ENCODE results near the gene SGCD. TPM values are rescaled to one million over a fixed set of nuclear protein-coding genes. Genes with fewer than 3 reads are reported as not detected.

Gene SGCD
- total RNA-seq, 1 donor from 2014 or later, result 75.2 TPM

DNA sequence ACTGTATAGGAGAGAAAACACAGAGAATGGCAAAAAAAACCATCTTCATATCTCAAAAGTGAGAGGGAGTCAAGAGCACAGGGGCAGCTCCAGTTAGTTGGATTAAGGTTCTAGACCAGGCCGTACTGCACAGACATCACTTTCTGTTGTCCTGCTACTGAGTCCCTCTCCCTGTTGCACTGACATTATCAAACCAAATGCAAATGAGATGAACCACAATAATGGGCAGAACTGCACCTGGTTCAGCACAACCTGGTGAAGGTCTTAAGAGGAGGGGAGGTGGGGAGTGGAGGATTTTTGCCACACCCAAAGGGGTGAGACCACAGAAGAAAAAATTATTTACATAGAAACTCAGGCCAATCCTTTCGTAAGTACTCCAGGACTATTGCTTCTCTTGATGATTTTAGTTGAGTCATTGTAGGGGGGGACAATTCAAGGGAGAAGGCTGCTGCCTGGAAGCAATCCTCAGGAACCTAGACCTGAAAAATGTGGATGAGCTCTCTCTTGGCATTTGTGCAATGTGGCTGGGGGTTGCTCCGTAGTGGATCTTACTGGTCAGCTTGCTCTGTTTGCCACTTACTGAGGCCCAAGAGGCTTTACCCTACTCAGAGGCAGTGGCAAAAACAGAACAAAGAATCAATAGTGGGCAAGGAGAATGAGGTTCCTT is 428.6 kb downstream of the SGCD start:
- DNase-seq (ENCODE audit: missing footprints), result no peak
- ATAC-seq, result no peak
- intact Hi-C loops (cut with DNase I), result loop anchor here (5.0 kb wide), 2 partner anchors 68 to 158 kb away; no protein-coding TSS in a partner anchor

DNA sequence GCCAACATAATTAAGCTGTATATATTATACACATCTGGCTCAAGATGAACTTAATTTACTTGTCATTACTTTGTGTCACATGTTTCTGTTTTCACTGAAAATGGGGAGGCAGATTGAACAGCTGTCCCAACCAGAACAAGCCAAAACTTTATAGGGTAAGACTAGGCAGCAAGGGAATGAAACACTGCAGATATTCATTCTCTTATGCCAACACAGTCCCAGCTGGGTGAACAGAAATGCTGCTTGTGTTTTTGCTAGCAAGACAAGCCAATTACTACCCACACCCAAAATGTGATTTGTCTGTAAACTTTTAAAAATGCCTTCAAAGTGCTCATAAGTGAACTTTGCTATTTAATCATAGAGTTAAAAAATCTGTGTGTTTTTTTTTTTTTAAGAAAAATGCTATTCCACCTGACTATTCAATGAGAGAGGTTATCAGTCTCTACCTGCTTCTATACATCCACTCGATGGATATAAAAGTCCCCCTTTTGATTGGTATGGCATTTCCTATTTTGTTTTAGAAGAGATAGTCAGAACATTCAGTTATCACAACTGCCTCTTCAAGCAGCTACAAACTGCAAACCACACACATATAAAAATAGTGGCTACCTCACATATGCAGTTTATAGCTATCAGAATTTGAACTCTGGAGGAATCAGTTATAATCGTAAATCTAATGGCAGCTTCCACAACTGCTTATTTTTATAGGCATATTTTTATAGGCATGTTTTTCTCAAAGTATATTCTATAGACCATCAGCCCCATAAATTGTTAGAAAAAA is 431.2 kb downstream of the SGCD start:
- DNase-seq (ENCODE audit: missing footprints) (no peak), ATAC-seq (no peak)

DNA sequence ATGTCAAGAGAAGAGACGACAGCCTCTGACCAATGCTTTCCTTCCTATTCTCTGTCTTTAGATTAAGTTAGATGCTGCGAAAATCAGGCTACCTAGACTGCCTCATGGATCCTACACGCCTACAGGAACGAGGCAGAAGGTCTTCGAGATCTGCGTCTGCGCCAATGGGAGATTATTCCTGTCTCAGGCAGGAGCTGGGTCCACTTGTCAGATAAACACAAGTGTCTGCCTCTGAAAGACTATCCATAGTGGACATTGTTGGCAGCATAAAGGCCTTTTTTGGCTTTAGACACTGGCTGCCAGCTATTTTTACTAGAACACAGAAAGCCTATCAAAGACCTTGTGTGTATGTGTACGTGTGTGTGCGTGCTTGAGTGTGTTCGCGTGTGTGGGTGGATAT is 432.2 kb downstream of the SGCD start:
- ATAC-seq, result peak; percentile 75
- intact Hi-C loops (cut with DNase I), result loop anchor here (5.0 kb wide), 2 partner anchors 72 to 162 kb away; no protein-coding TSS in a partner anchor
- DNase-seq (ENCODE audit: missing footprints), result no peak

More for the DNA sequence above, 431.2 kb downstream of the SGCD start:
- intact Hi-C loops (cut with DNase I), result loop anchor here (5.0 kb wide), 2 partner anchors 71 to 161 kb away; no protein-coding TSS in a partner anchor

DNA sequence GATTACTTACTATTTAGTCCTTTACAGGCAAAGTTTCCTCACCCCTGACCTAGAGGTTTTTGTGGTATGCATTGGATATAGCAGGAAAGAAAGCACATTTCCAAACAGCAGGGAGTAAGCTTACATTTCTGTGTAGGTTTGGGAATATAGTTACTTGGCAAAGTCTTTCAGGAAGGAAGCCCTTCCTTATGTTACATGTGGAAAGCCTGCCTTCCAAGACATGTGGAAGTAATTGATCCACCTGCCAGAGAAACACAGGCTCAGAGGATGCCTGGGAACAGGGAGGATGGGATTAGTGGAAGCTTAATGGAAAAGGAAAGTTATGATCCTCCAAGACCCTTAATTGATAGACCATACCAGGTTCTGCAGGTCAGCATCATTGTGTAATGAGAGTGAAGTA is 435.8 kb downstream of the SGCD start:
- no peak for ATAC-seq
- DNase-seq (ENCODE audit: missing footprints), result no peak
- intact Hi-C loops (cut with DNase I), result no loop called here

DNA sequence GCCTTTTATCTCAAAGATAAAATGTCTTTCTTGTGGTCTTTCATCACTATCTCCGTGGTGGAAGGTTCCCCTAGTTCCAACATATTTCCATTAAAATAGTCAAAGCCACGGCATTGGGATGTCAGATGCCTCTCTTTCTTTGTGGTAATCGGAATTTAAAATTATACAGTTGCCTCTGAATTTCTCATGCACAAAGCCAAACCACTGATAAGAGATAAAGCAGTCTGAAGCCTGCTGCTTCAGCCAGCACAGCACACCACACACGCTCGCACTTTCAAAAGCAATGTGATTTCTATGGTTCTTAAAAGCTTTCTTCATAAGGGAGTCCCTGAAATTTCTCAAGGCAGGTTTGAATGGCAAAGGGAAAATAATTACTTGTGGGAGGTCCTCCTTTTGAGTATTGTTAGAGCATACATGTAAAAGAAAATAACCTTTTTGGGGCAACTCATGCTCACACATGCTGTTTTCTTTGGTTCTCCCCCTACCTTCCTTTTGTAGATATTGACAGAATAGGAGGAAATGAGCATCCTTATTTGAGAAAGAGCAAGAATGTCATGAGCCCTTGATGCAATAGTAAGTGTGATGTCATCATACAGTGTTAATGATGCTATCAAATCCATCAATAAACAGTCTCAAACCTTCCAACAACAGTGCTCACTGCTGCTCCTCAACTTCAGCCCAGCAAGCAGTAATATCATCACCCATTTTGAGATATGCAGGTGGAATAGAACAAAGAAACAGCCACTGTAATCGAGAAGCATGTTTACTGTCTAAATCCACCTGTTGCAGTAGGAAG is 437.4 kb downstream of the SGCD start:
- no peak for ATAC-seq
- DNase-seq (ENCODE audit: missing footprints), result no peak
- intact Hi-C loops (cut with DNase I), result no loop called here

DNA sequence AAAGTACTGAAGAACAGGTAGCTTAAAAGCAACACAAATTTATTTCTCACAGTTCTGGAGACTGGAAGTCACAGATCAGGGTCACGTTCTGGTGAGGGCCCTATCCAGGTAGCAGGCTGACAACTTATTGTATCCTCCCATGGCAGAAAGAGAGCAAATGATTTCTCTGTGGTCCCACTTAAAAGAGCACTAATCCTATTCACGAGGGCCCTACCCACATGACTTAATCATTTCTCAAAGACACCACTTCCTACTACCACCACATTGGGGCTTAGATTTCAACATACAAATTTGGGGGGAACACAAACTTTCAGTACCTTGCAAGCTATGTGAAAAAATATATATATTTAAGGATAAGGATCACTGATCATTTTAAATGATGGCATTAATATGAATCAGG is 447.3 kb downstream of the SGCD start:
- DNase-seq (ENCODE audit: missing footprints), result no peak
- intact Hi-C loops (cut with DNase I), result no loop called here
- no peak for ATAC-seq

DNA sequence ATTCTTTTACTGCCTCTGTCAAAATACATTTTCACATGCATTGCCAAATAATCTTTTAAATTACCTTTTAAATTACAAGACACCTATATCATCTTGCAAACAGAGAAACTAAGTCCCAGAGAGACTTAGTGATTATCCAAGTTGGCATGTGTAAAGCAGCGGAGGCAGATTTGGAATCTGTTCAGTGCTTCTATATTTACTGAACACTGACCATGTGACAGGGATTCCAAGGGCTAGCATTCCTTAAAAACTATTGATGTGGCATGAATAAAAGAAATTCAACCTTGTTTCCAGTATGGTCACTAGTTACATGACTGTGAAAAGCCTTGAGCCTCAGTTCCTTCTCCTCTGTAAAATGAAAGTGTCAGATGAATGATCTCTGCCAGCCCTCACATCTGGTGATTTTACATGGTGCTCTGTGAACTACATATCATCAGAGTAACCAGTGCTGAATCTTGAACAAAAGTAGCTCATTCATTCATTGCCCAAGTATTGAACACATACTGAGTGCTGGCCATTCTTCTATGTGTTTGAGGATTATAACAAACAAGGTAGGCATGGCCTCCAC is 451.3 kb downstream of the SGCD start:
- intact Hi-C loops (cut with DNase I), result no loop called here
- ATAC-seq (no peak), DNase-seq (ENCODE audit: missing footprints) (no peak)

DNA sequence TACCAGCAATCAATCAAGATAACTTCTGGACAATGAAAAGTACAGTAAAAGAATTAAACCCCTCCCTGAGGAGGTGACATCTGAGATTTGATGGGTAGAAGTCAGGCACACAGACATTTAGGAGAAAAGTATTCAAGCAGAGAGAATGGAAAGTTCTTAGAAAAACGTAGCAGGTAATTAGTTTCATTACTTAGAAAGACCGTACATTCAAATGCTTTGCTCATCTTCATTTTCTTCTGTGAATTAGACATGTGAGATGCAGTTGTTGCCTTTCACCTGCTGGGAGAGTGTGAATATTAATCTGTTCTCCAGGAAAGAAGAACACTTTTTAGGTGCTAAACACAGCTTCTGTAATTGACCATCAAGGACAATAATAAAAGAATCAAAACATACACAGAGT is 451.8 kb downstream of the SGCD start:
- ATAC-seq (no peak), DNase-seq (ENCODE audit: missing footprints) (no peak)
- intact Hi-C loops (cut with DNase I), result no loop called here

DNA sequence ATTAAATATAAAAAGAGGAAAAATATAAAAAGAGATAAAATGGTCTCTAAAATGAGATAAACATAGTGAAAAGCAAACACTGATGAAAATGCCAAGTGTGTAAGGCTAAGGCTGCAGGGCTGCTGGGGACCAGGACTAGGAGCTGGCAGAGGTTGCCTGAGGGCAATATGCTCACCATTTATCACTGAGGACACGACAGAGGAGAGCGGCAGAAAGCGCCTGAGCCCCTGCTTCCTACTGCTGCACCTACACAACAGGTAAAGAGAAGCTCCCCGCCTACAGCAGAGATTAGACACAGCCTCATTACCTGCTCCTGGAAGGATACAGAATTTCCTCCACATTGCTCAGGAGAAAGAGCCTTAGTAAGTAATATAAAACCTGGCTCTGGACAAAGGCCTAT is 452.5 kb downstream of the SGCD start:
- DNase-seq (ENCODE audit: missing footprints), result no peak
- intact Hi-C loops (cut with DNase I), result no loop called here
- no peak for ATAC-seq

DNA sequence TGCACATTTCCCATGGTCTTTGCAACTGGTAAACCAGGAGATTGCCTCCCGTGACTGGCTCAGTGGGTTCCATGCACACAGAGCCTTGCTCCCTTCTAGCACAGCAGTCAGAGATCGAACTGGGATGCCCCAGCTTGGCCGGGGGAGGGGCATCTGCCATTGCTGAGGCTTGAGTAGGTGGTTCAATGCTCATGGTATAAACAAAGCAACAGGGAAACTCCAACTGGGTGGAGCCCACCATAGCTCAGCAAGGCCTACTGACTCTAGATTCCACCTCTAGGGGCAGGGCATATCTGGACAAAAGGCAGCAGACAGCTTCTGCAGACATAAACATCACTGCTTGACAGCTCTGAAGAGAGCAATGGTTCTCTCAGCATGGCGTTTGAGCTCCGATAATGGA is 456.1 kb downstream of the SGCD start:
- no peak for ATAC-seq
- intact Hi-C loops (cut with DNase I), result no loop called here
- DNase-seq (ENCODE audit: missing footprints), result no peak

DNA sequence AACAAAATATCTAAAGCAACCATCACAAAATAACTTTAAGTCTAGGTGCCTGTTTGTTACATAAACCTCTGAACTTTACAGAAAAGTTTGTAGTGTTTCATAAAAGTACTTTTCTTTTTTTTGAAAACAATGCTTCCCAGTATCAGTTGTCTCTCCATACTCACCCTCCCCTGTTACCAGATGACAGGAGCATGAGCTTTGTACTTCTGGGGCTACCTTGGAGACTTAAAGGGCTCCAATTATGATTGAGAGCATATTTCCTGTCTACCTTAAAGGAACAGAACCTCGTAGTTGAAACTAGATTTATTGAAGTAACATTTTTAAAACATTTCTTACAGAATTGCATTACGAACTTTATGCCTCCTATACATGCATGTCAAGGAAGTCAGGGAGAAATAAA is 467.7 kb downstream of the SGCD start:
- intact Hi-C loops (cut with DNase I), result no loop called here
- ATAC-seq, result no peak

DNA sequence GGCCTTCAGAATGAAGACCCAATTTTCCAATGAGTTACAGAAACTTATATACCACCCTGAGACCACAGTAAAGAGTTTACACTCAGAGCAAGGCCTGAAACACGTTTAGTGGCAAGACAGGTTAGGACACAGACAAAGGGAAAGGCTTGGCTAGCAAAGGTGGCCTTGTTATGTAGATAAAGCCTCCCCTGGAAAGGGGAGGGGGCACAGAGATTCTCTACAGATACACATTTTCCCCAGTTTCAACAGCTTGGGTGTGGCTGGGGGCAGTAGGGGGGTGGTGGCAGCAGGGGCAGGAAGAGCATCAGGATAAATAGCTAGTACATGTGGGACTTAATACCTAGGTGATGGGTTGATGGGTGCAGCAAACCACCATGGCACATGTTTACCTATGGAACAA is 471.2 kb downstream of the SGCD start:
- no peak for ATAC-seq
- DNase-seq (ENCODE audit: missing footprints), result no peak

More for the DNA sequence above, 467.7 kb downstream of the SGCD start:
- DNase-seq (ENCODE audit: missing footprints), result no peak

DNA sequence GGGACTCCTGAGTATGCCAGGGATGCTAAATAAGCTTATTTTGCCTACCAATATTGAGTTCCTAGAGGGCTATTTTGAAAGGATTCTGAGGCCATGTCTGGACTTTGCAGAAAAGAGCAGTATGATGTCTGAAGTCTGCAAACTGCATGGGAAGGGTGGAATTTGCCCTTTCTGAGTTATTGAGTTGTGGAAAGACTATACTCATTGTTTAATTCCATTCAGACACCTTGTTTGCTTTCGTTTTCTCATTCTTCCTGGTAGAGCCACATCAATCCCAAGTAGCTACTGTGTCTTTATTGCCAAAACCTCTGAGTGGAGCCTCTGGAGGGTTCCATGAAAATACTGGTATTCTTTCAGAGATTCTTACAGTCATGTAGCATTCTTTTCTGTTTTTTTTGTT is 472.2 kb downstream of the SGCD start:
- ATAC-seq, result no peak
- no peak for DNase-seq (ENCODE audit: missing footprints)
- intact Hi-C loops (cut with DNase I), result no loop called here

More for the DNA sequence above, 471.2 kb downstream of the SGCD start:
- intact Hi-C loops (cut with DNase I), result no loop called here

DNA sequence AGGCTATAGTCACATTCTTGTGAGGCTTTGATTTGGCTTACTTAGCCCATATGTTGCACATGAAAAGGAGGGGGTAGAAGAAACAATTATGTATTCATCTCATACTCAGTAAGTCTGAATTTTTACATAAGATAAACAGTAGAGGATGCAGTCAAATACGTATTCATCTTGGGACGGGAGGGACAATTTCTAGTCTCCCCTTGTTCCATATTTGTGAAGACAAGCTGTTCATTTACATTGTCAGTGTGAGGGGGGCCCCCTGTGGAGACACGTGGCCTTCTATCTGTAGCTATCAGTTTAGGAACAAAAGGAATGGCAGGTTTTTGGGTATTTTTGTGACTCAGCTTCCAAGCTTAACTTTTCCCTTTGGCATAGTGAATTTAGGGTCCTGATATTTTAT is 474.0 kb downstream of the SGCD start:
- no peak for ATAC-seq
- no peak for DNase-seq (ENCODE audit: missing footprints)
- intact Hi-C loops (cut with DNase I), result no loop called here

DNA sequence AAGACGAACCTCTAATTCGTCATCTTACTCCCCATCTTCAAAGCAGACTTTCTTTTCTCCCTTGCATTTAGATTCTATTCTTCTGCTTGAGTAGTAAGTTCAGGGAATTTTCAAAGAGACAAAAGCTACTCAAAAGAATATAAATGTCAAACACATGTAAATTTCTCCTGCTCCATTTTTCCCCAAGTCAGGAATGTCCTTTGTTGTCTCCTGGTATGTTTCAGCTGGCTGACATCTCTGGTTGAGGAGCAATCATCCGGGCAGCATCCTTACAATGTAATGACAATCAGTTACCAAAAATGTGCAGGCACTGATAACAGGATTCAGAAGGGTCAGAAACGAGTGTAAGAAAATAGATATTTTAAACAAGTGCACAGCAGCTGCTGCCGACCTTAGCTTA is 475.5 kb downstream of the SGCD start:
- intact Hi-C loops (cut with DNase I), result no loop called here
- DNase-seq (ENCODE audit: missing footprints) (no peak), ATAC-seq (no peak)

DNA sequence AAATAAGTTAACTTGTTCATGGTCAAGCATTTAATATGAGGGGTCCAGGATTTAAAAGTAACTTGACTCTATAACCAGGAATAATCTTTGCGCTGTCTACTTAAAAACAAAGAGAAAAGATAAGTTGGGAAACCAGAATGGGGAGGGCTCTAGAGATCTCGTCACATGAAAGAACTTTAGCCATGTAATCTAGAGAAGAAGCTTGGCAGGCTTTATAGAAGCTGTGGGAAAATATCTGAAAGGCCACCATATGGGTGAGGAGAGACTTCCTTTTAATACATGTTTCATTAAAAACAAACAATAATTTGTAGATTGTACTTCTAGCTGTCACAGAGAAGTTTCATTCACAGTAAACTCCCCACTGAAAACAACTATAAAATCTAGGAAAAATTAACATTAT is 476.4 kb downstream of the SGCD start:
- intact Hi-C loops (cut with DNase I), result no loop called here
- DNase-seq (ENCODE audit: missing footprints), result no peak
- ATAC-seq, result no peak

DNA sequence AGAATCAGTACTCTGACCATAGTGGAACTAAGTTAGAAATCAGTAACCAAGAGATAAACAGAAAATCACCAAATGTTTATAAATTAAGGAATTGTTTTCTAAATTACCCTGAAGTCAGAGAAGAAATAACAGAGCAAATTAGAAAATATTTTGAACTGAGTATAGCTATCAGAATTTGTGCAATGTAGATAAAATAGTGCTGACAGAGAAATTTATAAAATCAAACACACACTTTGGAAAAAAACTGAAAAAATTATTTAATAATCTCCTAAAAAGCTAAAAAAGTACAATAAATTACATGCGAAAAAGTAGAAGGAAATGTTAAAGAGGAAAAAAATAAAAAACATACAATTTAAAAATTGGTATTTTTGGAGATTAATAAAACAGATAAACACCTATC is 486.0 kb downstream of the SGCD start:
- ATAC-seq (no peak), DNase-seq (ENCODE audit: missing footprints) (no peak)
- intact Hi-C loops (cut with DNase I), result no loop called here

DNA sequence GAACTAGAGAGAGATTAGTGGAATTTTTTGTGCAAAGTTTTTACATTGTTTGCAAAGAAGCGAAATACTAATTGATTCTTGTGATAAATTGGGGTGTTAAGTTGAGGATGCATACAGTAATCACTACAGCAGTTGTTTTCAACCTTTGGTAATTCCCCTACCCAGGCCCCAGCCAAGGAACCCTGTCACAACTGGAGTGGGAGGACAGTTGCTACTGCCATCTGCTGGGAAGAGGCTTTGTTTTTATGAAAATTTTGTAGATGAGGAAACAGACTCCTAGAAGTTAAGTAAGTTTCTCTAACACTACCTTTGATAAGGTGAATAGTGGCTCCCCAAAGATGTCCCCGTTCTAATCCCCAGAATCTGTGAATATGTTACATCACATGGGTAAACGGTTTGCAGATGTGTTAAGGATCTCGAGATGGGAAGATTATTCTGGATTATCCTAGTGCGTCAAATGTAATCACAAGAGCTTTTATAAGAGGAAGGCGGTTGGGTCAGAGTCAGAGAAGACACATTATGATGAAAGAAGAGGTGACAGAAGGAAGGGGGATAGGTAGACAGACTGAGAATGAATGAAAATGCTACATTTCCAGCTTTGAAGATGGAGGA is 489.1 kb downstream of the SGCD start:
- intact Hi-C loops (cut with DNase I), result loop anchor here (5.0 kb wide), 1 partner anchor 874 kb away; no protein-coding TSS in a partner anchor
- ATAC-seq (no peak), DNase-seq (ENCODE audit: missing footprints) (no peak)

All from Right ventricle myocardium inferior (tissue), 1 donor.